Stomach smooth muscle (tissue), 2 donors: Measurements from ENCODE around the gene PKHD1.

Experiments used
- H3K27ac ChIP-seq: one replicate; pipeline ENCODE4 v1.7.0; 2013; ENCODE audit warnings: mild to moderate bottlenecking, low read length, inconsistent platforms
- H3K27me3 ChIP-seq, 2 donors: one replicate each; pipeline ENCODE4 v1.7.0; 2013; ENCODE audit warnings: low read length in 2 of 2; ENCODE audit not compliant: insufficient read depth in 2 of 2, control insufficient read depth in 1 of 2
- H3K36me3 ChIP-seq, 2 donors: one replicate each; pipeline ENCODE4 v1.7.0; 2013; ENCODE audit warnings: low read length in 2 of 2; ENCODE audit not compliant: control insufficient read depth in 2 of 2, insufficient read depth in 2 of 2
- H3K4me1 ChIP-seq: one replicate; pipeline ENCODE4 v1.7.0; 2013; ENCODE audit warnings: low read length; ENCODE audit not compliant: control insufficient read depth, insufficient read depth
- H3K4me3 ChIP-seq, 2 donors: one replicate each; pipeline ENCODE4 v1.7.0; 2013; ENCODE audit warnings: low read length in 2 of 2
- H3K9ac ChIP-seq, 2 donors: one replicate each; pipeline ENCODE4 v1.7.0; 2013; ENCODE audit warnings: low read length in 2 of 2, mild to moderate bottlenecking in 1 of 2
- H3K9me3 ChIP-seq, 2 donors: one replicate each; pipeline ENCODE4 v1.7.0; 2013; ENCODE audit warnings: low read length in 2 of 2; ENCODE audit not compliant: control insufficient read depth in 2 of 2
- donor health status: healthy.
- donor health status: Pancreatic carcinoma.

PKHD1 gene

GRCh38 chr6:51812231-51812630 is 275.2 kb downstream of the PKHD1 start:
- Histone ChIP-seq H3K27me3 (no peaks in the 10 kb centered on the region), H3K36me3 (no peaks in the 10 kb centered on the region), H3K27ac (no peak overlapping the region), H3K4me1 (no peaks in the 10 kb centered on the region), H3K4me3 (no peak overlapping the region), H3K9ac (no peak overlapping the region), H3K9me3 (no peaks in the 10 kb centered on the region)

GRCh38 chr6:51805517-51805916 is 281.9 kb downstream of the PKHD1 start:
- Histone ChIP-seq H3K9ac (no peak overlapping the region), H3K4me3 (no peak overlapping the region), H3K4me1 (no peaks in the 10 kb centered on the region), H3K27ac (no peak overlapping the region), H3K36me3 (no peaks in the 10 kb centered on the region), H3K27me3 (no peaks in the 10 kb centered on the region), H3K9me3 (no peaks in the 10 kb centered on the region)

GRCh38 chr6:51800603-51801002 is 286.8 kb downstream of the PKHD1 start:
- Histone ChIP-seq H3K9ac (no peak overlapping the region), H3K27me3 (no peaks in the 10 kb centered on the region), H3K36me3 (no peaks in the 10 kb centered on the region)

GRCh38 chr6:51793393-51793792 is 294.0 kb downstream of the PKHD1 start:
- H3K27me3 ChIP-seq: no peaks in the 10 kb centered on the region
- H3K27ac ChIP-seq: no peak overlapping the region
- no peak overlapping the region for H3K4me3 ChIP-seq
- no peak overlapping the region for H3K9ac ChIP-seq
- no peaks in the 10 kb centered on the region for H3K36me3 ChIP-seq
- H3K4me1 ChIP-seq: no peaks in the 10 kb centered on the region
- H3K9me3 ChIP-seq: no peaks in the 10 kb centered on the region

More at GRCh38 chr6:51800603-51801002, 286.8 kb downstream of the PKHD1 start:
- H3K9me3 ChIP-seq: no peaks in the 10 kb centered on the region
- no peak overlapping the region for H3K27ac ChIP-seq
- no peaks in the 10 kb centered on the region for H3K4me1 ChIP-seq
- no peak overlapping the region for H3K4me3 ChIP-seq

- H3K9ac ChIP-seq: no peak overlapping the region
- H3K9me3 ChIP-seq: no peaks in the 10 kb centered on the region
- H3K36me3 ChIP-seq: no peaks in the 10 kb centered on the region
- no peaks in the 10 kb centered on the region for H3K4me1 ChIP-seq
- no peak overlapping the region for H3K27ac ChIP-seq
- no peaks in the 10 kb centered on the region for H3K27me3 ChIP-seq
- H3K4me3 ChIP-seq: no peak overlapping the region
Observed at GRCh38 chr6:51792273-51793030, 295.0 kb downstream of the PKHD1 start.

- Histone ChIP-seq H3K4me1 (no peaks in the 10 kb centered on the region), H3K36me3 (no peaks in the 10 kb centered on the region), H3K27me3 (no peaks in the 10 kb centered on the region), H3K4me3 (no peak overlapping the region), H3K9ac (no peak overlapping the region), H3K9me3 (no peaks in the 10 kb centered on the region), H3K27ac (no peak overlapping the region)
Observed at GRCh38 chr6:51790946-51791345, 296.5 kb downstream of the PKHD1 start.

GRCh38 chr6:51788121-51788520 is 299.3 kb downstream of the PKHD1 start:
- Histone ChIP-seq H3K9me3 (no peaks in the 10 kb centered on the region), H3K4me3 (no peak overlapping the region), H3K27ac (no peak overlapping the region), H3K4me1 (no peaks in the 10 kb centered on the region), H3K9ac (no peak overlapping the region), H3K36me3 (no peaks in the 10 kb centered on the region), H3K27me3 (no peaks in the 10 kb centered on the region)

GRCh38 chr6:51778666-51779065 is 308.7 kb downstream of the PKHD1 start:
- H3K9me3 ChIP-seq: no peaks in the 10 kb centered on the region
- H3K27me3 ChIP-seq: no peaks in the 10 kb centered on the region
- no peak overlapping the region for H3K27ac ChIP-seq
- no peaks in the 10 kb centered on the region for H3K4me1 ChIP-seq
- no peak overlapping the region for H3K4me3 ChIP-seq
- no peak overlapping the region for H3K9ac ChIP-seq
- H3K36me3 ChIP-seq: no peaks in the 10 kb centered on the region

GRCh38 chr6:51777618-51778017 is 309.8 kb downstream of the PKHD1 start:
- H3K9me3 ChIP-seq: no peaks in the 10 kb centered on the region
- H3K27me3 ChIP-seq: no peaks in the 10 kb centered on the region
- no peaks in the 10 kb centered on the region for H3K36me3 ChIP-seq
- no peak overlapping the region for H3K4me3 ChIP-seq
- no peaks in the 10 kb centered on the region for H3K4me1 ChIP-seq
- H3K9ac ChIP-seq: no peak overlapping the region
- no peak overlapping the region for H3K27ac ChIP-seq

- Histone ChIP-seq H3K27me3 (no peaks in the 10 kb centered on the region), H3K9ac (no peak overlapping the region), H3K9me3 (no peaks in the 10 kb centered on the region), H3K36me3 (no peaks in the 10 kb centered on the region), H3K4me3 (no peak overlapping the region), H3K27ac (no peak overlapping the region), H3K4me1 (no peaks in the 10 kb centered on the region)
Observed at GRCh38 chr6:51775942-51776860, 311.2 kb downstream of the PKHD1 start.

GRCh38 chr6:51768087-51768486 is 319.3 kb downstream of the PKHD1 start:
- Histone ChIP-seq H3K9ac (no peak overlapping the region), H3K4me3 (no peak overlapping the region), H3K36me3 (no peaks in the 10 kb centered on the region), H3K9me3 (no peaks in the 10 kb centered on the region), H3K27ac (no peak overlapping the region), H3K27me3 (no peaks in the 10 kb centered on the region), H3K4me1 (no peaks in the 10 kb centered on the region)
